GM23338 (cell line): ENCODE measurements around the gene MSH4. TPM values are rescaled to one million over a fixed set of nuclear protein-coding genes. Genes with fewer than 3 reads are reported as not detected.
"Not testable (repeated sequence)": the region's sequence is repeated elsewhere in the genome, so short reads cannot be mapped to it uniquely, and the experiment has no call there.

ENCODE experiments used
- ATAC-seq: fragments of 200-7000 bp; cut with Tn5 transposase; 3 replicates; pipeline ENCODE4 v1.9.1; 2020
- DNase-seq: peaks from one replicate; pipeline ENCODE4 v3.0.0-alpha.2; 2015; ENCODE audit warnings: low spot score
- H2AFZ ChIP-seq: fragments of 200-600 bp; sonication (generic); 2 replicates; pipeline ENCODE4 v1.8.0; 2016; ENCODE audit warnings: antibody characterized with exemption, mild to moderate bottlenecking, moderate library complexity
- H3F3A ChIP-seq: fragments of 200-600 bp; sonication (generic); replicated peaks from 2 replicates; pipeline ENCODE4 v1.8.0; 2017; ENCODE audit warnings: antibody characterized with exemption, mixed run types, low read depth
- H3K27ac ChIP-seq: fragments of 200-600 bp; sonication (generic); 2 replicates; pipeline ENCODE4 v1.6.1; 2016; ENCODE audit warnings: low read depth
- H3K27me3 ChIP-seq: fragments of 200-600 bp; sonication (generic); 2 replicates; pipeline ENCODE4 v1.8.0; 2016; ENCODE audit warnings: mild to moderate bottlenecking, mixed run types, moderate library complexity; ENCODE audit not compliant: insufficient read depth
- H3K36me3 ChIP-seq: fragments of 200-600 bp; sonication (generic); 2 replicates; pipeline ENCODE4 v1.8.0; 2016; ENCODE audit warnings: mild to moderate bottlenecking; ENCODE audit not compliant: insufficient read depth
- H3K4me1 ChIP-seq: fragments of 200-600 bp; sonication (generic); 2 replicates; pipeline ENCODE4 v1.8.0; 2016; ENCODE audit warnings: mild to moderate bottlenecking, moderate library complexity; ENCODE audit not compliant: insufficient read depth
- H3K4me2 ChIP-seq: fragments of 200-600 bp; sonication (generic); 2 replicates; pipeline ENCODE4 v1.7.1; 2017; ENCODE audit warnings: mixed run types
- H3K4me3 ChIP-seq: fragments of 200-600 bp; sonication (generic); 2 replicates; pipeline ENCODE4 v1.6.1; 2016; ENCODE audit warnings: mixed run types
- H3K79me2 ChIP-seq: fragments of 200-600 bp; sonication (generic); replicated peaks from 2 replicates; pipeline ENCODE4 v1.8.0; 2017; ENCODE audit warnings: mild to moderate bottlenecking; ENCODE audit not compliant: insufficient read depth
- H3K9me2 ChIP-seq: fragments of 200-600 bp; sonication (generic); 2 replicates; pipeline ENCODE4 v1.8.0; 2017; ENCODE audit not compliant: insufficient read depth
- H4K20me1 ChIP-seq: fragments of 200-600 bp; sonication (generic); replicated peaks from 2 replicates; pipeline ENCODE4 v1.8.0; 2017; ENCODE audit warnings: mild to moderate bottlenecking; ENCODE audit not compliant: insufficient read depth
- H3K27ac Mint-ChIP-seq: 2 replicates; pipeline ENCODE4 v1.8.0; 2020; ENCODE audit warnings: inconsistent platforms, mild to moderate bottlenecking, moderate library complexity, mixed read lengths
- H3K27me3 Mint-ChIP-seq: 3 replicates; pipeline ENCODE4 v1.8.0; 2022; ENCODE audit warnings: low read depth, mild to moderate bottlenecking, moderate library complexity, mixed read lengths, inconsistent platforms; ENCODE audit not compliant: insufficient read depth, poor library complexity
- H3K36me3 Mint-ChIP-seq: 3 replicates; pipeline ENCODE4 v1.8.0; 2021; ENCODE audit warnings: low read depth, mild to moderate bottlenecking, inconsistent platforms, moderate library complexity, mixed read lengths
- H3K4me1 Mint-ChIP-seq: 3 replicates; pipeline ENCODE4 v1.8.0; 2020; ENCODE audit warnings: mild to moderate bottlenecking, inconsistent platforms, mixed read lengths
- H3K4me3 Mint-ChIP-seq: 3 replicates; pipeline ENCODE4 v1.8.0; 2021; ENCODE audit warnings: moderate library complexity, mild to moderate bottlenecking, inconsistent platforms, mixed read lengths
- H3K9me3 Mint-ChIP-seq: 3 replicates; pipeline ENCODE4 v1.8.0; 2020; ENCODE audit warnings: moderate library complexity, mild to moderate bottlenecking, inconsistent platforms, mixed read lengths
- CTCF ChIP-seq, 2 experiments: fragments of 200-600 bp in 1 of 2; sonication (generic) in 1 of 2; conservative IDR thresholded peaks; 2 replicates each; pipeline versions ENCODE4 v1.5.1 to v1.6.1; 2016 to 2017; ENCODE audit warnings: antibody characterized with exemption in 2 of 2, low read depth in 2 of 2, mild to moderate bottlenecking in 2 of 2, moderate library complexity in 1 of 2
- POLR2AphosphoS5 ChIP-seq: IDR thresholded peaks from 2 replicates; pipeline ENCODE4 v1.6.1; 2016; ENCODE audit warnings: antibody characterized with exemption, low read depth
- long read RNA-seq: library from polyadenylated mRNA; unstranded; transcript quantifications from one replicate; pipeline ENCODE4 v2.0.0, GENCODE V29; 2020; ENCODE audit not compliant: unreplicated experiment
- polyA plus RNA-seq: library from polyadenylated mRNA; unstranded; fragments of >200 nt; fragmentation: Nextera tagmentation; extraction: Ambion mirVana; gene quantifications from 2 replicates; pipeline ENCODE4 v1.2.1, GENCODE V29; 2016
- total RNA-seq: library from RNA; depleted of rRNA; stranded (reverse); fragments of >200 nt; shearing (Covaris generic); gene quantifications from 2 replicates; pipeline ENCODE4 v1.2.3, GENCODE V29; 2014; rRNA removed

Gene MSH4
- 0.24 and 0.97 TPM in 2 replicates for total RNA-seq
- 0.07 and 0.10 TPM in 2 replicates for polyA plus RNA-seq
- long read RNA-seq, result 0 reads

GRCh38 chr1:75796376-75797272 lies at the start of gene MSH4:
Gene MSH4 (plus strand): TSS chr1:75796882. CDS start chr1:75796986, 104 bp downstream.
- Histone ChIP-seq H3K79me2 (peaks cover 14% of the 10 kb centered on the region), H2AFZ (no peak within 1 kb of the TSS), H3K4me1 (no peaks in the 10 kb centered on the region), H4K20me1 (peaks cover 32% of the 10 kb centered on the region), H3F3A (peaks cover 35% of the 10 kb centered on the region), H3K4me3 (no peak within 1 kb of the TSS), H3K9me2 (no peaks in the 10 kb centered on the region), H3K36me3 (peaks cover 46% of the 10 kb centered on the region), H3K27me3 (no peaks in the 10 kb centered on the region), H3K4me2 (no peak within 1 kb of the TSS), H3K27ac (peak within 1 kb of the TSS; percentile 85)
- peaks cover 5% of the 10 kb centered on the region for H3K27me3 Mint-ChIP-seq
- peaks cover 75% of the 10 kb centered on the region for H3K36me3 Mint-ChIP-seq
- H3K9me3 Mint-ChIP-seq, result no peaks in the 10 kb centered on the region; the same call in 2 of the 3 replicates
- peak within 1 kb of the TSS; percentile 58; the same call in 1 of the 2 replicates for H3K27ac Mint-ChIP-seq
- peaks cover 2% of the 10 kb centered on the region; the same call in 1 of the 3 replicates for H3K4me1 Mint-ChIP-seq
- TF ChIP-seq CTCF (conservative IDR thresholded peaks at IDR 0.05; ENCODE audit: low read depth in 2 of 2) (no peak), POLR2AphosphoS5 (peak; percentile 33)
- ATAC-seq, result peak; percentile 61
- no peak within 1 kb of the TSS for H3K4me3 Mint-ChIP-seq
- peak; percentile 21 for DNase-seq

GRCh38 chr1:75757210-75757609 lies 39.5 kb upstream of the MSH4 start:
- Mint-ChIP-seq H3K36me3 (peaks cover 78% of the 10 kb centered on the region), H3K9me3 (peaks cover 60% of the 10 kb centered on the region)
- not testable (repeated sequence) for H3K79me2 ChIP-seq, H3K4me1 ChIP-seq, H3K27ac Mint-ChIP-seq, H3K27me3 Mint-ChIP-seq, H2AFZ ChIP-seq, H3K4me1 Mint-ChIP-seq, H3K4me2 ChIP-seq, H3K4me3 ChIP-seq, H3K9me2 ChIP-seq, H4K20me1 ChIP-seq, H3F3A ChIP-seq, H3K4me3 Mint-ChIP-seq, DNase-seq, H3K27ac ChIP-seq, ATAC-seq, H3K27me3 ChIP-seq
- H3K36me3 ChIP-seq, result peaks cover 16% of the 10 kb centered on the region

GRCh38 chr1:75758543-75758942 lies 38.1 kb upstream of the MSH4 start:
- H4K20me1 ChIP-seq, H3K4me3 ChIP-seq, H3F3A ChIP-seq, DNase-seq, H3K27ac ChIP-seq, H3K27me3 ChIP-seq, H3K4me1 Mint-ChIP-seq, H3K27ac Mint-ChIP-seq, H3K4me3 Mint-ChIP-seq, H3K4me1 ChIP-seq, H3K27me3 Mint-ChIP-seq, H3K4me2 ChIP-seq, H3K79me2 ChIP-seq, H2AFZ ChIP-seq, H3K9me2 ChIP-seq, ATAC-seq: not testable (repeated sequence)
- peaks cover 16% of the 10 kb centered on the region for H3K36me3 ChIP-seq
- Mint-ChIP-seq H3K9me3 (peaks cover 52% of the 10 kb centered on the region), H3K36me3 (peaks cover 64% of the 10 kb centered on the region)
